ENCODE measurements around the gene FAM227B. TPM values are rescaled to one million over a fixed set of nuclear protein-coding genes. Genes with fewer than 3 reads are reported as not detected.

The FAM227B gene
- polyA plus RNA-seq, 4 donors = 14.7 to 20.6 (median 17.7) TPM

DNA sequence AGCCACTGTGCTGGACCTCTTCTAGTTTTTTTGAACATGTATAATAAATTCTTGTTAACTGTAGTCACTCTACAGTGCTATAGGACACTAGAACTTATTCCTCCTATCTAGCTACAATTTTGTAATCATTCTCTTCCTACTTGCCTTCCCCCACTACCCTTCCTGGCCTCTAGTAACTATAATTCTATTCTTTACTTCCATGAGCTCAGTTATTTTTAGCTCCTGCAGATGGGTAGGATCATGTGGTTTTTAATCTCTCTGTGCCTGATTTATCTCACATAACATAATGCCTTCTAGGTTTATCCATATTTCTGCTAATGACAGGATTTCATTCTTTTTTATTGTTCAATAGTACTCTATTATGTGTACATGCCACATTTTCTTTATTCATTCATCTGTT is 310.7 kb downstream of the FAM227B start:
- DNase-seq (ENCODE audit: low read depth in 4 of 4, low spot score in 2 of 4) = no peak

DNA sequence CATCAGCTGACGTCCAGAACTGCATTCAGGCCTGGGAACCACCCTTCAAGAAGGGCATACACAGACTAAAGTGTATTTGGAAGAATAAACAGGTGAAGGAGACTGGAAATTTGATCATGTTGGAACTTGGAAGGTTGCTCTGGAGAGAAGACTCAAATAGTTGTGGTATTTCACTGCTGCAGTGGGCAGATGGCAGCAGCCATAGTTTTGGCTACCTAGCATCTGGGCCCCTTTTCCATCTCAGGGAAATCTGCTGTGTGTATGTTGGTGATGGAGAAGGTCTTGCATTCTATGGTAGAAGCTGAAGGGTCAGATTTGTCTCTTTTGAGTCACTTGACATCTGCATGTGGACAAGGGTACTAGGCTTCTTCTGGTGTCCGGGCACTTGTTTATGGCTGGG is 311.9 kb downstream of the FAM227B start:
- DNase-seq (ENCODE audit: low read depth in 4 of 4, low spot score in 2 of 4) = no peak

DNA sequence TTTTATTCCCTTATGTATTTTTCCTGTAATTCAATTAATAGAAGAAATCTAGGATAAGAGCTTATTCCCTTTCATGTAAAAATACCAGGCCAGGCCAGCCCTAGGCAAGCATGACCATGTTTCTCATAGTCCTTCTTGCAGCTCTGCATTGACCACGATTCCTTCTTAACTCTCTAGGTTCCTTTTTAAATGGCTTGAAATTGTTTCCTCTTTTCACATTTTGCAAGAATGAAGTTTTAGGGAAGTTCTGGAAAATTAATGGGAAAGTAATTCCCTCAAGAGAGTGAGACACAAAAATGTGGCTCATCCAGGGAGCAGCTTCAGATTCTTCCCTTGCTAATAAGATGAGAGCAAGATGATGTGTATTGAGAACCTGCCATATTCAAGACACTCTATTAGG is 314.1 kb downstream of the FAM227B start:
- DNase-seq (ENCODE audit: low read depth in 4 of 4, low spot score in 2 of 4) = no peak

DNA sequence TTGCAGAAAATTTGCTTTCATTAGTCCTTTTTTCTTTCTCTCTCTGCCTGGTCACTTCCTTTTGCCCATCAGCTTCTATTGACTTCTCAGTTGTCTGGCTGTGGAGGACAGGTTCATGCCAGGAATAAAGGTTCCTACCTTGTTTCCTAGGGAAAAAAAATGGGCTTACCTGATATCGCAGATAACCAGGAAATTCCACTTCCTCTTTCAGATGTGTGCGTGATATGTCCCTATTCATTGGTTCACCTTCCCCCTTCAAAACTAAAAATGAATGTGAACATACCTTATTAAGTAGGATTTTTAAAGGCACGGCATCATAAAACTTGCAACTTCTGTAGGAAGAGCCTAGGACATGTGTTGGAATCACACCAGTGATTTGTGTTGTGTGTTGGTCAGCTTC is 317.6 kb downstream of the FAM227B start:
- DNase-seq (ENCODE audit: low read depth in 4 of 4, low spot score in 2 of 4) = no peak

GRCh38 chr15:49301562-49301961 is 319.1 kb downstream of the FAM227B start:
- DNase-seq (ENCODE audit: low read depth in 4 of 4, low spot score in 2 of 4) = no peak

- no peak for DNase-seq (ENCODE audit: low read depth in 4 of 4, low spot score in 2 of 4)
Observed at GRCh38 chr15:49300856-49301255, 319.8 kb downstream of the FAM227B start.

- DNase-seq (ENCODE audit: low read depth in 4 of 4, low spot score in 2 of 4) = no peak
Observed at GRCh38 chr15:49297584-49297983, 323.0 kb downstream of the FAM227B start.

DNA sequence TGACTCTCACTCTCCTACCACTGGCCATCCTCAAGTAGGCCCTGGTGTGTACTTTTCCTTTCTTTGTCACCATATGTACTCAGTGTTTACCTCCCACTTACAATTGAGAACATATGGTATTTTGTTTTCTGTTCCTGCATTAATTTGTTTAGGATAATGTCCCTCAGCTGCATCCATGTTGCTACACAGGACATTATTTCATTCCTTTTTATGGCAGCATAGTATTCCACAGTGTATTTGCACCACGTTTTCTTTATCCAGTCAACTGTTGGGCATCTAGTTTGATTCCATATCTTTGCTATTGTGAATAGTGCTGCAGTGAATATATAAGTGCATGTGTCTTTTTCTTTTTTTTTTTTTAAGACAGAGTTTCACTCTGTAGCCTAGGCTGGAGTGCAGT is 324.4 kb downstream of the FAM227B start:
- no peak for DNase-seq (ENCODE audit: low read depth in 4 of 4, low spot score in 2 of 4)

GRCh38 chr15:49293941-49294340 is 326.7 kb downstream of the FAM227B start:
- DNase-seq (ENCODE audit: low read depth in 4 of 4, low spot score in 2 of 4) = no peak

GRCh38 chr15:49290191-49290590 is 330.4 kb downstream of the FAM227B start:
- peak in 2 of 4 donors; percentile 16 for DNase-seq (ENCODE audit: low read depth in 4 of 4, low spot score in 2 of 4)

GRCh38 chr15:49288391-49288790 is 332.2 kb downstream of the FAM227B start:
- no peak for DNase-seq (ENCODE audit: low read depth in 4 of 4, low spot score in 2 of 4)

DNA sequence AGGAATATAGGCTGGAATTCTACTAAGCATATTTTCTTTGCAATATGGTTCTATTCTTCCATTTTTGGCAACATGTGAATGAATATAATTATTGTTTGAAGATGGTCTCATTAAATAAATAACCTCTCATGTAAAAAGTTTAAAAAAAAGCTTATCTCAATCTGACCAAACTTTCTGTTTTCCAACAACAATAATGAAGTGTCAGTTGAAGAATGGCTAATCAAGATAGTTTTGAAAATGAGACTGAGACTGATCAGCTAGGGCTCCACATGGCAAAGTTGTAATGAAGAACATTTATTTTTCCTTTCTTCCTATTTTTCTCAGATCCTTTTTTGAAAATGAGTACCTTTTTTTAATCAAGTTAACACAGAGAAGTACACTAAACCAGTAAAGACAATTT is 333.1 kb downstream of the FAM227B start:
- DNase-seq (ENCODE audit: low read depth in 4 of 4, low spot score in 2 of 4) = no peak

- no peak for DNase-seq (ENCODE audit: low read depth in 4 of 4, low spot score in 2 of 4)
Observed at GRCh38 chr15:49286649-49287404, 333.8 kb downstream of the FAM227B start.

DNA sequence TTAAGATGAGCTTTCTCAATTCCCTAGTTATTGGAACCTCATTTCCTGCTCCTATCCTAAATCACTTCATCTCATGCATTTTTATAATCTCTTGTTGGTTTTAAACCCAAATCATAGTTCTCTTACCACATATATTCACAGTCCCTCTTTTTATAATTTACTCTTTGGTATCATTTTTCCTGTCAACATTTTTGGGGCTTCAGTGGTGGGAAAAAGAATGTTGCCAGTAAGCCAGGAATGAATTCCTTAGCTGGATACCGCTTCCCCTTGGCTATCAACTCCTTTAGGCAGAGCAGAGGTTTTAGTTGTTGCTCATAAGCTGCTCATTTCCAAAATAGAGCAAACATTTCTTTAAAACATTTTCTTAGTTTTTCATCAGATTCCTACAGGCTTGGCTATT is 338.3 kb downstream of the FAM227B start:
- DNase-seq (ENCODE audit: low read depth in 4 of 4, low spot score in 2 of 4) = no peak

GRCh38 chr15:49279521-49280456 is 340.8 kb downstream of the FAM227B start:
- DNase-seq (ENCODE audit: low read depth in 4 of 4, low spot score in 2 of 4) = no peak

DNA sequence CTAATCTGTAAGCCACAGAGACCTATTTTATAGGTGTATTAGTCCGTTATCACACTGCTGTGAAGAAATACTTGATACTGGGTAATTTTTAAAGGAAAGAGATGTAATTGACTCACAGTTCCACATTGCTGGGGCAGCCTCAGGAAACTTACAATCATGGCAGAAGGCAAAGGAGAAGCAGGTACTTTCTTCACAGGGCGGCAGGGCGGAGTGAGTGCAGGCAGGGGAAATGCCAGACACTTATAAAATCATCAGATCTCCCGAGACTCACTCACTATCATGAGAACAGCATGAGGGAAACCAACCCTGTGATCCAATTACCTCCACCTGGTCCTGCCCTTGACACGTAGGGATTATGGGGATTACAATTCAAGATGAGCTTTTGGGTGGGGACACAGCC is 341.9 kb downstream of the FAM227B start:
- DNase-seq (ENCODE audit: low read depth in 4 of 4, low spot score in 2 of 4) = no peak

Other genes with a start within 250 kb of the FAM227B start
- gene FGF7, start 197.6 kb downstream of the FAM227B start, polyA plus RNA-seq (ENCODE audit: insufficient read length in 4 of 4) = 10 to 100 TPM; 16.3 to 27.5 (median 21.6) TPM
- gene DTWD1, start 230 bp upstream of the FAM227B start, polyA plus RNA-seq (ENCODE audit: insufficient read length in 4 of 4) = 10 to 100 TPM; 31.6 to 46.8 (median 38.2) TPM

Data from left renal cortex interstitium (tissue), 4 donors.